Activated gamma-delta T cell (primary cell): ENCODE results near the gene ZW10.

Source experiments
- DNase-seq: peaks from one replicate; lab custom pipeline; 2025; lab: John Stamatoyannopoulos, UW

The ZW10 gene

DNA sequence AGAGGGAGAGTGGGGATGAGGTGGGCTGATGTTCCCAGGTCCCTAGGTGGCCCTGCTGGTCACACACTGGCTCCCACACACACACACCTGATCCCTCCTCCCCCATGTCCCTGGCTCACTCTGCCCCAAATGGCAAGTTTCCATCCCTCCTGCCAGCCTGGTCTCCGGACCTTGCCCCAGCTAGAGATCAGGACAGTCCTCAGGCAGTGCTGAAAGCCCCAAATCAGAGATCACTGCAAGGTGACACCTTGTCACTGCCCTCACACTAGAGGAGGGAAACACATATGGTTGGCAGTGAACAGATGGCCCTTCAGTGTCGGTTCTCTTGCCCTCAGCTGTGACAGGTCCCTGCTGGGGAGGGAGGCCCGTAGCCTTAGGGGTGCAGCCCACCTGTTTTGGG lies 75.0 kb downstream of the ZW10 start:
- no peak for DNase-seq

DNA sequence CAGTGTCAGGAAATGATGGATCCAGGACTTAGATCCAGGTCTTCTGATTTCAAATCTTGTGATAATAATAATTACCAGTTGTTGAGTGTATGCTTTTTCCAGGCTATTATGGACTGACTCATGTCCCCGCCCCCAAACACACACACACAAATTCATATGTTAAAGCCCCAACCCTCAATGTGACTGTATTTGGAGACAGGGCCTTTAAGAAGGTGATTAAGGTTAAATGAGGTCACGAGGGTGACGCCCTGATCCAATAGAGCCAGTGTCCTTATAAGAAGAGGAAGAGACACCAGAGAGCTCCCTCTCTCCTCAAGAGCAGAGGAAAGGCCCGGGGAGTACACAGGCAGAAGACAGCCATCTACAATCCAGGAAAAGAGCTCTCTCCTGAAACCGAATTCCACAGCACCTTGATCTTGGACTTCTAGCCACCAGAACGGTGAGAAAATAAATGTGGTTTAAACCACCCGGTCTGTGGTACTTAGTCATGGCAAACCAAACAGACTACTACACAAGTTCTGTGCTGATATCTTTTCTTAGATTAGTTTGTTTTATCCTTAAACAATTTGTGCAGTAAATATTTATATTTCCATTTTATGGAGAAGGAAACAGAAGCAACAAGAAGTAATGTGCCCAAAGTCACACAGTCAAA lies 75.6 kb downstream of the ZW10 start:
- no peak for DNase-seq

DNA sequence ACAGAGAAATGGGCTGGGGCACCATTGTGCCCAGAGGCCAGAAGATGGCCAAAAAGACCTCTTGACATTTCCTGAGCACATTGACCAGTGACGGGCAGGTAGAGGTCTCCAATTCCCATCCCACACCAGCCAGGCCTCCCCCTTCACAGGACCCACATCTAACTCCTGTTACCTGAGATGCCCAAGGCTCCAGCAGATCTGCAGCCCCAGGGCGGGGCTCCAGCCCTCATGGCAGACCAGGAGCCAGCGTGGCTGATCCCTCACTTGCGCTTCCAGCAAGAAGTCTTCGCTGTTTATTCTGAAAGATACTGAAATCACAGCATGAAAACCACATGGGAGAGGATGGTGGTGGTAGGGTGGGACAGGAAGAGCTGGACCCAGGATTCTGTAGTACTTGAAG lies 76.4 kb downstream of the ZW10 start:
- no peak for DNase-seq

DNA sequence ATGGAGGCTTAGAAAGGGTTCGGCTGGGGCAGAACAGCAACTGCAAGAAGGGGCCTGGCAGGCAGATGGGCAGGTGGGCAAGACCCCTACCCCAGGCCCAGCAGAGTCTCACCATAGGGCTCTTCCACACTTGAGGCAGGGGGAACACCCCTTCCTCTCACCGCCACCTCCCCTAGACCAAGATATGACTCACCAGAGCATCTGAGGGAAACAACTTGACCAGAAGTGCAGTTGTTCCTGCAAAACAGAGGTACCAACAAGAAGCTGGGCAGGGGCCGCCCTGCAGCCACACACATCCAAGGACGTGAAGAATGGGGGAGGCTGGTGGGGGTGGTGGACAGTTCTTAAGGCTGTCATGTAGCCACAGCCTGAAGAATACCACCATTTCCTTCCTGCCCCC lies 78.3 kb downstream of the ZW10 start:
- no peak for DNase-seq

DNA sequence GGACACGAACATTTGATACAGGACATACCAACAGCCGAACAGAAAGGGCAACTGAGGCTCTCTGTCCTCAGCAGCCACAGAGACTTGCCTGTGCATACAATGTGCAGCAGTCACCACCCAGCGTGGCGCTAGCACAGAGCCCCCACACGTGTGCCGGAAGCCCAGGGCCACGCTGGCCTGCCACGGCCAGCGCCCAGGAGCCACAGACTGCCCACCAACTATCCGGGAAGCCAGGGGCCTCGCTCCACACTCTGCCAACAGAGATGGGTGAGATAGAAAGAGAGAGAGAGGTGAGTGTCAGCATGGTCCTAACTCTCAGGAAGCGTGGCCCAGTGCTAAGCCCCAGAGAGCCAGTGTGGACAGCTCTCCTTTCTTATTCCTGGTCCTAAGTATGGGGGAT lies 79.1 kb downstream of the ZW10 start:
- no peak for DNase-seq

DNA sequence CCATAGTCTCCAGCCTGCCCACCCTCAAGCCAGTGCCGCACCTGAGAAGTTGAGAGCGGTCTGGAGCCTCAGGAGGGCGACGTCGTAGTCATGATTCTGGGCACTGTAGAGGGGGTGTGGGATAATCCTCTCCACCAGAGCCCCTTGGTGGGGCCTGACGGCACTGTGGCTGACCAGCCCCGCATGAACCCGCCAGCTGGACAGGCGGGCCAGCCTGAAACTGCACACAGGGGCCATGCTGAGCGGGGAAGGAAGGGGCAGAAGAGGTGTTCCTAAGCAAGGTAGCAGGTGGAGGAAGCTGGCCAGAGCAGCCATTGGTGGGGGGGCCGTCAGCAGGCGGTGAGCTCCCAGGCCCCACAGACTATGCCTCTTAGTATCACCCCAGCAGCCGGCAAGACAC lies 80.5 kb downstream of the ZW10 start:
- DNase-seq: no peak

DNA sequence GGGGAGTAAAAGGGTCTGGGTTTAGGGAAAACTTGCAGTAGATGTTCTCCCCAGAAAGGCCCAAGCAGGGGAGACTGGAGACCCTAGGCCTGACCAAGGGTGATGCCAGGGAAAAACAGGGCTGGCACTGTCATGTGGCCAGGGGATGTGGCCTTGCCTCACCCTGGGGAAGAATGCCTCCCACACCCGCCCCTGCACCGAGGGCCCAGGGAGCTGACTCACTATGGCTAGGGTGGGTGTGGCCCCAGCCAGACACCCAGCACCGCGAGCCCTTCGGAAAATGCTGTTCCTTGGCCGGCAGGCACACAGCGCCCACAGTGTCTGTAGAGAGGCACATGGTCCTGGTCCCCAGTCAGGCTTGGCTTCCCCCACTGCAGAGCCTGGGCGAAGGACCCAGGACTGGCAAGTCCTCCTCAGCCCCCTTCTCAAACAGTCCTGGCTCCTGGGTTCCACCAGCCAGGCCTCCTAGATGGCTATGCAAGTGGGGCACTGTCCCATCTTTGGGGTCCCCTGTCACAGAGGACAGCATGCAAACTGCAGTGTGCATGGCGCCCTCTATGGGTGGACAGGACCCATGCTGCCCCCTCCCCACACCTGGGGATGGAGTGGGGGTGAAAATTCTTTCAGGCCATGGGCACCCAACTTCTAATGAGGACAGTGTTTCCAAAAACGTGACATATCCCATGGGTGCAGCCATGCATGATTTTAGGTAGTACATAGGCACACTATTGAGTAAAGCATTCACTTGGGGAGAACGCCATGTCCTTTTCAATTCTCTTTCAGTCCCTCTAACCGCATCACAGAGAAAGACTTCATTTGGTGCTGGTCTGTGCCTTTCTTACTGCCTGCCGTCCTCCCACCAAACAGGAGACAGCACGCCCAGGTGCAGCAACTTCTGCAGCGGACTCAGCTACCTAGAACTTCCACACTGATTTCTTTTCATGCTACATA lies 82.6 kb downstream of the ZW10 start:
- DNase-seq: no peak

DNA sequence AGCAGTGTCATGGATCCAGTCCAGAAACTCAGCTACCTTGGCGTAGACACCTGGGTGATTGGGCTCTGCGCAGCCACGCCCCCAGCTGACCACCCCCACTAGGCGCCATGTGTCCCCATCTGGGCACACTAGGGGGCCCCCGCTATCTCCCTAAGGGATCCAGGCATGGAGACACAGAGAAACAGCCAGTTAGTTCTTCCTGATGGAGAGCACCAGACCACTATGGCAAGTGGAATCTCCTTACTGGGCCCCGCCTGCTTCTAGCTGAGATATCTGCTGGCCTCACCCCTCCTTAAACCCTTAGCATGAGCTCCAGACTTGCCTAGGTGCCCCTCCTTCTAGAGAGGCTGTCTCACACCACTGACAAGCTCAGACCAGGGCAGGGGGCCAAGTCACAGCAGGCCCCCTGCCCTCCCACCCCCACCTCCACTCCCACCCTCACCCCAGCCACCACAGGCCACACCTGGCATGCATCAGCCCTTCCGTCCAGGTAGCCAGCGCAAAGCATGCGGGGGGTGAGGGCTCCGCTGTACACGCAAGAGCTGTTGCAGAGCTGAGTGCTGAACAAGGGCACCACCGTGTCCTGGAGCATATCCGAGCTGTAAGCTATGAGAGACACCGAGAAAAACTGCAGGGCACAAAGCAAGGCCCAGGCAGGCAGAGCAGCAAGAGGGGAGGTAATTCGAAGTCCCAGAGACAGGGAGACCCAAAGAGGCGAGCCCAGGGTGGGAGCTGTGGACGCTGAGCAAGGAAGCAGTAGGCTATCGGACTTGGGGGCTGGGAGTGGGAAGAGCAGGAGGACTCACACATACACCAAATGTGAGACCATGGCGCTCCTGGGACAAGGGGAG lies 83.5 kb downstream of the ZW10 start:
- no peak for DNase-seq

DNA sequence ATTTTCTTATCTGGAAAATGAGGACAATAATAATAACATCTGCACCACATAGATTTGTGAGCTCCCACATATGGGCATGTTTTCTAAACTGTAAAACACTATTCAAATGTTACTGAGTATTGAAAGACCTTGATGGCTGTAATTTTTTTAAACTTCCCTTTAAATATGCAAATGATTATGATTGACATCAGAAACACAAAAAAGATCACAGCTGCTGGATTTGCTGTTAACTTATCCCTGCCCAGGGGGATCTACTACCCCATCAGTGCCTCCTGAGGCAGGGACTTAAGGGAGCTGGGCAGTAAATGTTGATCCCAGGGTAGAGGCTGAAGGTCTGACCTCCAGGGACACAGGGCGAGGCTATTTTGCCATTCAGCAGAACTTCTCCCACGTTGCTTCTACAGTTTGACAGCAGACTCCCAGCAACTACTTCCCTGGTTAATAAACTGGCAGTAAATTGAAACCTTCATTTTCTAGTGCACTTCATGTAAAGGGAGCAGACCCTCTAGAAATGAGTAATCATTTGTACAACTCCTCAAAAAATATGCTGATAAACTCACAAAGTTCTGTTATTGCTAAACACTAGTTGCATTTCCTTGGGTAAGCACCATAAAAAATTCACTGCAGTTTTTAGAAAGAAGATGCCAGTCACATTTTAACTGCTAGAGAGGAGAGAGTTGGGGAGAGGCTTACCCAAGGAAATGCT lies 87.7 kb downstream of the ZW10 start:
- DNase-seq: no peak

DNA sequence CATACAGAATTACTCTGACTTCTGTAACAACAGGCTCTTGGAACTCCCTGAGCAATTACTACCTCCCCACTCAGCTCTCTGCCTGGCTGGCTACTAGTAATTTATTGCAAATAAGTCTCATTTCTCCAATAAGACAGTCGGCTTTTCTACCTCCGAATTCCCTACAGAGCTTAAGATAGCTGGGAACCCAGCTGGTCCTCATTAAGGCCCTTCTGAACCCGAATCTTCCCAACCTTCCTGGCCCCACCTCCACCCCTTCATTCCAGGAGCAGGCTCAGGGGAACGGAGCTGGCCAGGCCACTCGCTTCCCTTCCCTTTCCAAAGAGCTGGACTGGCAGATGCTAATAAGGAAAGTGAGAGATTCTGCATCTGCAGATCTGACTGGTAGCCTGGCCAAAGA lies 89.0 kb downstream of the ZW10 start:
- DNase-seq: no peak

DNA sequence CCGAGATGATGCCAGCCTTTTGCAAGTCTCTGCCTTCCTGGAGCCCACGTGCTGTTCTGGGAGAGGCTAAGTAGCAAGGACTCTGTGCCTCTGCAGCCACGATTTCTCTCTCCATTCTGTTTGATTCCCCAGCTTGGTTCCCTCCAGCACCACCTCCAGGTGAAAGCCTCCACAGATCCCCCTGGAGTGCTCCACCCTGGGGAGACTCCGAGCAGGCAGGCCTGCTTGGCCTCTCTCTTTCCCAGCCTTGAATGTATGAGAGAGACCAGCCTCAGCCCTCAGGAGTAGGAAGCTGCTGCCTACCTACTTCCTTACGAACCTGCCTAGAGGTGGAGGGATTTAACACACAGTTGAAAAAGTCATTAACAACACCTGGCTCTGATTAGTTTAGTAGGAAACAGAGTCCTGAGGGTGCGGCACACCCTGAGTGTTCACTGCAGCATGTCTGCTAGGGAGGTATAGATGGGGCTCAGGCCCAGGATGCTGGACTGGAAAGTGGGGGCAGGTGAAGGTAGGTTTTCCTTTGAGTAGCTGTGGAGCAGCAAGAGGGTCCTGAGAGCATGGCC lies 89.9 kb downstream of the ZW10 start:
- no peak for DNase-seq
